AG10803 (cell line): Measurements from ENCODE around the gene TAS2R30.

ENCODE experiments used
- DNase-seq: peaks from one replicate; pipeline ENCODE4 v3.0.0; 2010; ENCODE audit warnings: low read depth
- H3K4me3 ChIP-seq: 2 replicates; pipeline ENCODE4 v1.5.1; 2011; ENCODE audit warnings: mild to moderate bottlenecking, low read length, control low read depth
- TF ChIP-seq, protein P1 (sequence below): conservative IDR thresholded peaks from 2 replicates; pipeline ENCODE4 v1.5.1; 2011; ENCODE audit warnings: mild to moderate bottlenecking, low read length, control low read depth, inconsistent platforms

Gene TAS2R30

DNA sequence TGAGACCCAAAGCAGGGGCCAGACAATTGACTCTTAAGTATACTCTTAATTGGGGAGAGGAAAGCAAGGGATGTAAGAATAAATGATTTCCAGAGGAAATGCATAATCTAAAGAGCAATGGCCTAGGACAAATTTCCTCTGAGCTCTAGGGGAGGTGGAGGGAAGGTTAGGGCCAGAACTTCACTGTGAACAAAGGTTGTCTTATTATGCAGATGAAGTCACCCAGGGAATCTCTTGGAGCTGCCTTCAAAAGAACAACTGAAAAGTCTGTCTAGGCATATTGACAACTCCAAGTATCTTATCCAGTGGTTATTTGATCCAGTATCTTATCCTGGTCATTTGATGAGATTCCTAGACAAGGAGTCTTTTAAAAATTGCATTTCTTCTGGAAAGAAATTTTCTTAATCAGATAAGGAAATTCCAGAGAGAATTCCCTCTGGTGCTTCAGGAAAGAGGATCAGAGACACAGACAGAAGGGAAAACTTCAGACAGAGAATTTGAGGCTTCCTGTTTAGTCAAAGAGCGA is 20.0 kb upstream of the TAS2R30 start:
- no peak overlapping the region for H3K4me3 ChIP-seq
- TF ChIP-seq, protein P1, sequence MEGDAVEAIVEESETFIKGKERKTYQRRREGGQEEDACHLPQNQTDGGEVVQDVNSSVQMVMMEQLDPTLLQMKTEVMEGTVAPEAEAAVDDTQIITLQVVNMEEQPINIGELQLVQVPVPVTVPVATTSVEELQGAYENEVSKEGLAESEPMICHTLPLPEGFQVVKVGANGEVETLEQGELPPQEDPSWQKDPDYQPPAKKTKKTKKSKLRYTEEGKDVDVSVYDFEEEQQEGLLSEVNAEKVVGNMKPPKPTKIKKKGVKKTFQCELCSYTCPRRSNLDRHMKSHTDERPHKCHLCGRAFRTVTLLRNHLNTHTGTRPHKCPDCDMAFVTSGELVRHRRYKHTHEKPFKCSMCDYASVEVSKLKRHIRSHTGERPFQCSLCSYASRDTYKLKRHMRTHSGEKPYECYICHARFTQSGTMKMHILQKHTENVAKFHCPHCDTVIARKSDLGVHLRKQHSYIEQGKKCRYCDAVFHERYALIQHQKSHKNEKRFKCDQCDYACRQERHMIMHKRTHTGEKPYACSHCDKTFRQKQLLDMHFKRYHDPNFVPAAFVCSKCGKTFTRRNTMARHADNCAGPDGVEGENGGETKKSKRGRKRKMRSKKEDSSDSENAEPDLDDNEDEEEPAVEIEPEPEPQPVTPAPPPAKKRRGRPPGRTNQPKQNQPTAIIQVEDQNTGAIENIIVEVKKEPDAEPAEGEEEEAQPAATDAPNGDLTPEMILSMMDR: no peak
- no peak for DNase-seq

DNA sequence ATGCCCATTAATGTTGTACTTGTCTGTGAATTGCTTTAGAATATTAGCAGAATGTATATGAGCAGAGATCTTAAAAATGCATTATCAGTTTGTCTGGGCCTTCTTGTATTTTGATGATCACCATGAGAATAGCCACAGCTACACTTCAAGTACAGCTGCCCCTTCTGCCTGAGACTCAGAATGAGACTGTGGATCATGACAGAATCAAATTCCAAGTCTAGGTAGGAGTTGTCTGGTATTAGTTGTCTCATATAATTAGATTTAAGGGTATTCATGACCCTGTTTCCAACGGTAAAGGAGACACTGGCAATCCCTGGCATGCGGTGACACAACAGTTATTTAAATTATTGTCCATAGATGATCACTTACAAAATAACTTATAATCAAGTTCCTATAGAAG is 18.3 kb upstream of the TAS2R30 start:
- TF ChIP-seq, protein P1: no peak
- DNase-seq: no peak
- H3K4me3 ChIP-seq: no peak overlapping the region

DNA sequence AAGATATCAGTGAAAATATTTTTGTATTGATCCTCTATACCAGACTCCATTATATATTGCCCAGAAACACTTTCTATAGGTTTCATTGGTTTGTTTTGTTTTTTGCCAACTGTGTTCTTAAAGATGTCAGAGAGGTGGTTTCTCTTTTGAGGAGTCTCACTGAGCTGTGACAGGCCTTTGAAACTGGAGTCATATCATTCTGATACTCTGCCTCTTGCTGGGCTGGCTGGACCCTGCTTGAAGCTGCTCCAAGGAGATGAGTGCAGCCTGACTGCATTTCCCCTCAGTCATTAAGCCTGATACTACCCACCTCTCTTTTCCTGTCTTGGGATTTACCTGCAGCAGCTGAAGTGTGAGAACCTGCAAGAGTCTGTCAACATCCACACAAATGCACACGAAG is 16.4 kb upstream of the TAS2R30 start:
- TF ChIP-seq, protein P1: no peak
- DNase-seq: no peak
- H3K4me3 ChIP-seq: no peak overlapping the region

DNA sequence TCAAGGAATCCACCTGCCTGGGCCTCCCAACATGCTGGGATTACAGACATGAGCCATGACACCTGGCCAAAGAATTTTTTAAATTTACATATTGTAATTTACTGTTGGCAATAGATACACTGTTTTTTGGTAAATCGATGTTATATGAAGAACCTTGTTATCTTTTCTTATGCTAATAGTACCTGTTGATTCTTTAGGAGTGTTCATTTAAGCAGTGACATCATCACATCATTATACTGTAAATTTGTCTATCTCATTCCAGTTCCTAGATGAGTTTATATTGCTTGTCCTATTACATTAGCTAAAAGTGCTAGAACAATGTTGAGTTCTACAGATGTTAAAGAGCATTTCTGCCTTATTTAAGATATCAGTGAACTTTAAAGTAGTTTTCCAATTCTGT is 13.0 kb upstream of the TAS2R30 start:
- TF ChIP-seq, protein P1: no peak
- no peak for DNase-seq
- no peak overlapping the region for H3K4me3 ChIP-seq

DNA sequence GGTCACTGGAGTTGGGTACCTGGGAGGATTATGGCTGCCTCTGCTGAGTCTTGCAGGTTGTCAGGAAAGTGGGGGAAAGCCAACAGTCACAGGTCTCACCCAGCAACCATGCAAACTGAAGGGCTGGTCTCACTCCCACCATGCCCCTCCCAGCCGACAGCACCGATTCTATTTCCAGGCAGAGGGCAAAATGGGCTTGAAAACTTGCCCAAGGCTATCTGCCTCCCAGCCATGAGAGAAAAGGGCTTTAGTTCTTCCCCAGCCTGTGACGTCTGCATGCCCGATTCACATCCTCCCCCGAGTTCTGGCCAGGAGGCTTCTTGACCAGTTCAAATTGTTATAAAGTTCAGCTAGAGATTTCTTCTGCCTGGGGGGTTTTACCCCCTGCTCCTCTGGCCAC is 9.9 kb upstream of the TAS2R30 start:
- H3K4me3 ChIP-seq: no peak overlapping the region
- no peak for DNase-seq
- TF ChIP-seq, protein P1: no peak

DNA sequence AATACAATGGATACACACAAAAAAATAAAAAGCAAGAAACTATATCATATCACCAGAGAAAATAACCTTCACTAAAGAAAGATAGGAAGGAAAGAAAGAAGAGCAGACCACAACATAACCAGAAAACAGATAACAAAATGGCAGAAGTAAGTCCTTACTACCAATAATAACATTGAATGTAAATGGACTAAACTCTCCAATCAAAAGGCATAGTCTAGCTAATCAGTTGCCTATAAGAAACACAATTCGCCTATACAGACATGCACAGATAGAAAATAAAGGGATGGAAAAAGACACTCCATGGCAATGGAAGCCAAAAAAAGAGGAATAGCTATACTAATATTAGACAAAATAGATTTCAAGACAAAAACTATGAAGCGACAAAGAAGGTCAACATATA is 8.9 kb upstream of the TAS2R30 start:
- no peak for DNase-seq
- TF ChIP-seq, protein P1: no peak
- no peak overlapping the region for H3K4me3 ChIP-seq

DNA sequence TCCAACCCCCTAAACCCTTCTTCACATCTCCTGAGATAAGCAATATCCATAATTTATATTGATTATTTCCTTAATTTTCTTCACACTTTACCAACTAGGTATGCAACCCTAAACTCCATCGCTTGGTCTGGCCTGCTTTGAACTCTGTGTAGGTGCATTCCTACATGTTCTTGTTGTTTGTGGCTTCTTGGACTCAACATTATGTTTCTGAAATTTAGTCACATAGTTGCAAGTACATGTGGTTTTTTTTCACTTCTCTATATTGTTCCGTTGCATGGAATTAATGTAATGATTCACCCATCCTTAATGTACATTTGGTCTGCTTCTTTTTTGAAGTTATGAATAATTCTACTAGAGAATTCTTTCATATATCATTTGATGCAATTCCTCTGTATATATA is 1.6 kb upstream of the TAS2R30 start:
- TF ChIP-seq, protein P1: no peak
- no peak for DNase-seq
- H3K4me3 ChIP-seq: no peak overlapping the region
